VCaP (cell line): ENCODE results near the gene ANKRD33B.

Experiments
- H3K27ac ChIP-seq: fragments of 450-650 bp; 2 replicates; pipeline ENCODE4 v1.5.1; 2017
- TF ChIP-seq, protein P1 (sequence below): fragments of 450-650 bp; conservative IDR thresholded peaks from 2 replicates; pipeline ENCODE4 v1.5.1; 2017; ENCODE audit warnings: mild to moderate bottlenecking, moderate library complexity

The ANKRD33B gene

GRCh38 chr5:10706326-10706725 lies 142.5 kb downstream of the ANKRD33B start:
- peak overlapping the region; percentile 94; the same call in 1 of the 2 replicates for H3K27ac ChIP-seq
- TF ChIP-seq, protein P1, sequence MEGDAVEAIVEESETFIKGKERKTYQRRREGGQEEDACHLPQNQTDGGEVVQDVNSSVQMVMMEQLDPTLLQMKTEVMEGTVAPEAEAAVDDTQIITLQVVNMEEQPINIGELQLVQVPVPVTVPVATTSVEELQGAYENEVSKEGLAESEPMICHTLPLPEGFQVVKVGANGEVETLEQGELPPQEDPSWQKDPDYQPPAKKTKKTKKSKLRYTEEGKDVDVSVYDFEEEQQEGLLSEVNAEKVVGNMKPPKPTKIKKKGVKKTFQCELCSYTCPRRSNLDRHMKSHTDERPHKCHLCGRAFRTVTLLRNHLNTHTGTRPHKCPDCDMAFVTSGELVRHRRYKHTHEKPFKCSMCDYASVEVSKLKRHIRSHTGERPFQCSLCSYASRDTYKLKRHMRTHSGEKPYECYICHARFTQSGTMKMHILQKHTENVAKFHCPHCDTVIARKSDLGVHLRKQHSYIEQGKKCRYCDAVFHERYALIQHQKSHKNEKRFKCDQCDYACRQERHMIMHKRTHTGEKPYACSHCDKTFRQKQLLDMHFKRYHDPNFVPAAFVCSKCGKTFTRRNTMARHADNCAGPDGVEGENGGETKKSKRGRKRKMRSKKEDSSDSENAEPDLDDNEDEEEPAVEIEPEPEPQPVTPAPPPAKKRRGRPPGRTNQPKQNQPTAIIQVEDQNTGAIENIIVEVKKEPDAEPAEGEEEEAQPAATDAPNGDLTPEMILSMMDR = no peak
